SK-N-SH (cell line): ENCODE data around the gene CEACAM19.

Source experiments
- CTCF ChIP-seq: fragments of 200-600 bp; sonication (generic); IDR thresholded peaks from 2 replicates; pipeline ENCODE4 v1.6.1; 2017; ENCODE audit warnings: antibody characterized with exemption, mild to moderate bottlenecking, moderate library complexity
- EZH2phosphoT487 ChIP-seq: fragments of 200-600 bp; sonication (generic); IDR thresholded peaks from 2 replicates; pipeline ENCODE4 v1.6.1; 2017; ENCODE audit warnings: low read depth, mixed run types, mild to moderate bottlenecking, antibody characterized with exemption, moderate library complexity, borderline replicate concordance
- REST ChIP-seq: IDR thresholded peaks from 2 replicates; pipeline ENCODE4 v1.6.1; 2012; ENCODE audit warnings: mild to moderate bottlenecking, low read depth, low read length, moderate library complexity
- RFX5 ChIP-seq: IDR thresholded peaks from 2 replicates; pipeline ENCODE4 v1.6.1; 2012; ENCODE audit warnings: mild to moderate bottlenecking, improper control_type of control experiment, low read length
- TAF1 ChIP-seq: IDR thresholded peaks from 2 replicates; pipeline ENCODE4 v1.6.1; 2012; ENCODE audit warnings: low read depth, mild to moderate bottlenecking, low read length, moderate library complexity, borderline replicate concordance
- TEAD4 ChIP-seq: IDR thresholded peaks from 2 replicates; pipeline ENCODE4 v1.4.0; 2012; ENCODE audit warnings: mild to moderate bottlenecking, borderline replicate concordance; ENCODE audit not compliant: insufficient read depth

GRCh38 chr19:44648631-44649251 lies 22.5 kb upstream of the CEACAM19 start:
- TF ChIP-seq TAF1: no peak
- no peak for TF ChIP-seq EZH2phosphoT487
- TF ChIP-seq CTCF: no peak
- no peak for TF ChIP-seq RFX5
- TF ChIP-seq TEAD4: no peak
- no peak for TF ChIP-seq REST
